Trophoblast cell (in vitro differentiated cells and primary cell): Measurements from ENCODE around the gene DHRS7.
"Not testable (repeated sequence)": the region's sequence is repeated elsewhere in the genome, so short reads cannot be mapped to it uniquely, and the experiment has no call there.

Source experiments
- DNase-seq, 2 donors: peaks; one replicate each; pipeline ENCODE4 v3.0.0-alpha.2; 2016
- H2AFZ ChIP-seq: 2 replicates; pipeline ENCODE4 v1.6.1; 2013; ENCODE audit warnings: low read length, moderate library complexity, mild to moderate bottlenecking; ENCODE audit not compliant: insufficient read depth, poor library complexity
- H2AK5ac ChIP-seq: 2 replicates; pipeline ENCODE4 v1.6.1; 2013; ENCODE audit warnings: mild to moderate bottlenecking, low read length
- H2BK120ac ChIP-seq: 2 replicates; pipeline ENCODE4 v1.6.1; 2013; ENCODE audit warnings: low read length, mild to moderate bottlenecking, moderate library complexity; ENCODE audit not compliant: insufficient read depth, poor library complexity
- H2BK12ac ChIP-seq: 2 replicates; pipeline ENCODE4 v1.6.1; 2013; ENCODE audit warnings: mild to moderate bottlenecking, low read length, moderate library complexity
- H2BK5ac ChIP-seq: 2 replicates; pipeline ENCODE4 v1.6.1; 2013; ENCODE audit warnings: low read length, low read depth, moderate library complexity, mild to moderate bottlenecking; ENCODE audit not compliant: poor library complexity
- H3K14ac ChIP-seq: 2 replicates; pipeline ENCODE4 v1.6.1; 2013; ENCODE audit warnings: mild to moderate bottlenecking, low read length
- H3K18ac ChIP-seq: 2 replicates; pipeline ENCODE4 v1.6.1; 2013; ENCODE audit warnings: mild to moderate bottlenecking, low read length
- H3K23ac ChIP-seq: 2 replicates; pipeline ENCODE4 v1.6.1; 2013; ENCODE audit warnings: low read length
- H3K27ac ChIP-seq: 2 replicates; pipeline ENCODE4 v1.5.1; 2013; ENCODE audit warnings: low read depth, mild to moderate bottlenecking, inconsistent platforms, low read length, moderate library complexity
- H3K27me3 ChIP-seq: 2 replicates; pipeline ENCODE4 v1.6.1; 2013; ENCODE audit warnings: inconsistent platforms, mild to moderate bottlenecking, low read length, moderate library complexity; ENCODE audit not compliant: insufficient read depth
- H3K36me3 ChIP-seq, 2 experiments: 1 replicate in 1 of 2; 2 replicates in 1 of 2; pipeline ENCODE4 v1.6.1; 2013; ENCODE audit warnings: low read length in 2 of 2, mild to moderate bottlenecking in 2 of 2, moderate library complexity in 1 of 2; ENCODE audit not compliant: insufficient read depth in 2 of 2, control insufficient read depth in 1 of 2
- H3K4ac ChIP-seq: 2 replicates; pipeline ENCODE4 v1.6.1; 2013; ENCODE audit warnings: low read depth, mild to moderate bottlenecking, low read length, moderate library complexity
- H3K4me1 ChIP-seq, 2 experiments: 1 replicate in 1 of 2; 2 replicates in 1 of 2; pipeline ENCODE4 v1.6.1; 2013; ENCODE audit warnings: low read length in 2 of 2, mild to moderate bottlenecking in 2 of 2, moderate library complexity in 1 of 2; ENCODE audit not compliant: insufficient read depth in 2 of 2, control insufficient read depth in 1 of 2
- H3K4me2 ChIP-seq: 2 replicates; pipeline ENCODE4 v1.6.1; 2013; ENCODE audit warnings: inconsistent platforms, mild to moderate bottlenecking, low read length, moderate library complexity
- H3K4me3 ChIP-seq: 2 replicates; pipeline ENCODE4 v1.5.1; 2013; ENCODE audit warnings: mild to moderate bottlenecking, low read depth, low read length, inconsistent platforms
- H3K79me1 ChIP-seq: one replicate; pipeline ENCODE4 v1.6.1; 2013; ENCODE audit warnings: low read length
- H3K79me2 ChIP-seq: 2 replicates; pipeline ENCODE4 v1.6.1; 2013; ENCODE audit warnings: low read length, mild to moderate bottlenecking; ENCODE audit not compliant: control insufficient read depth, insufficient read depth, poor library complexity
- H3K9ac ChIP-seq: 2 replicates; pipeline ENCODE4 v1.6.1; 2013; ENCODE audit warnings: mild to moderate bottlenecking, low read length
- H3K9me3 ChIP-seq: 2 replicates; pipeline ENCODE4 v1.6.1; 2013; ENCODE audit warnings: low read depth, mild to moderate bottlenecking, control low read depth, inconsistent platforms, low read length; ENCODE audit not compliant: insufficient read depth
- H4K12ac ChIP-seq: 2 replicates; pipeline ENCODE4 v1.6.1; 2013; ENCODE audit warnings: low read depth, mild to moderate bottlenecking, low read length, moderate library complexity
- H4K8ac ChIP-seq: 2 replicates; pipeline ENCODE4 v1.6.1; 2013; ENCODE audit warnings: low read depth, mild to moderate bottlenecking, low read length, moderate library complexity
- H4K91ac ChIP-seq: one replicate; pipeline ENCODE4 v1.6.1; 2013; ENCODE audit warnings: low read depth, mild to moderate bottlenecking, low read length, moderate library complexity
- WGBS: extraction: QIAGEN DNeasy Blood & Tissue Kit; methylation state at CpG from one replicate; pipeline ENCODE4 v1.1.7; 2013; ENCODE audit warnings: missing lambda C conversion rate; ENCODE audit not compliant: insufficient read length, insufficient coverage; ENCODE audit errors: extremely low coverage; 5-methylcytosine and 5-hydroxymethylcytosine counted together

DHRS7 gene

GRCh38 chr14:60099855-60100254, 65.3 kb downstream of the DHRS7 start:
- H4K12ac ChIP-seq, H3K4me3 ChIP-seq, H2AK5ac ChIP-seq, H3K23ac ChIP-seq, H3K9ac ChIP-seq, H3K27me3 ChIP-seq, H3K9me3 ChIP-seq, H3K4me1 ChIP-seq, H3K79me1 ChIP-seq, H4K8ac ChIP-seq, H3K18ac ChIP-seq, H3K79me2 ChIP-seq, H3K36me3 ChIP-seq, H3K14ac ChIP-seq, H2AFZ ChIP-seq, H2BK5ac ChIP-seq, H4K91ac ChIP-seq, H3K4me2 ChIP-seq, H3K27ac ChIP-seq, H2BK12ac ChIP-seq, DNase-seq: not testable (repeated sequence)
- WGBS = no CpG with 5 or more reads among the region's 7 CpGs
- Histone ChIP-seq H2BK120ac (peak overlapping the region; percentile 22), H3K4ac (peak overlapping the region; percentile 62)

- H4K12ac ChIP-seq = no peak overlapping the region
- WGBS = no CpG with 5 or more reads among the region's 6 CpGs
Measured at GRCh38 chr14:60097974-60098373, 67.2 kb downstream of the DHRS7 start.

GRCh38 chr14:60095781-60096450, 69.3 kb downstream of the DHRS7 start:
- H3K14ac ChIP-seq = no peak overlapping the region
- H2AFZ ChIP-seq = no peak overlapping the region
- H4K91ac ChIP-seq = no peak overlapping the region
- H3K36me3 ChIP-seq = peaks cover 4 to 5% of the 10 kb centered on the region in 2 experiments
- H3K9ac ChIP-seq = no peak overlapping the region
- no peak overlapping the region for H2BK12ac ChIP-seq
- no peak overlapping the region for H2BK5ac ChIP-seq
- H3K4ac ChIP-seq = peak overlapping the region; percentile 64
- H2BK120ac ChIP-seq = no peak overlapping the region
- H3K23ac ChIP-seq = no peak overlapping the region
- H3K27me3 ChIP-seq = no peaks in the 10 kb centered on the region
- no peak overlapping the region for H3K27ac ChIP-seq
- H3K4me3 ChIP-seq = no peak overlapping the region
- peaks cover 16% of the 10 kb centered on the region for H3K79me1 ChIP-seq
- H3K18ac ChIP-seq = no peak overlapping the region
- H3K4me2 ChIP-seq = no peak overlapping the region
- peaks cover 2 to 10% of the 10 kb centered on the region in 2 experiments for H3K4me1 ChIP-seq
- no peak overlapping the region for H4K12ac ChIP-seq
- H3K9me3 ChIP-seq = no peaks in the 10 kb centered on the region
- H4K8ac ChIP-seq = no peak overlapping the region
- peaks cover 15% of the 10 kb centered on the region for H3K79me2 ChIP-seq
- DNase-seq = no peak
- H2AK5ac ChIP-seq = no peak overlapping the region
- no CpG with 5 or more reads among the region's 3 CpGs for WGBS

More at GRCh38 chr14:60097974-60098373, 67.2 kb downstream of the DHRS7 start:
- peaks cover 5% of the 10 kb centered on the region for H3K79me2 ChIP-seq
- no peaks in the 10 kb centered on the region for H3K27me3 ChIP-seq
- no peak overlapping the region for H2AFZ ChIP-seq
- H2BK120ac ChIP-seq = no peak overlapping the region
- H3K4ac ChIP-seq = no peak overlapping the region
- no peak overlapping the region for H3K18ac ChIP-seq
- H3K4me1 ChIP-seq = peaks cover 2 to 10% of the 10 kb centered on the region in 2 experiments
- DNase-seq = peak in 1 of 2 donors; percentile 53
- H2BK12ac ChIP-seq = no peak overlapping the region
- H4K8ac ChIP-seq = no peak overlapping the region
- no peak overlapping the region for H3K4me3 ChIP-seq
- no peak overlapping the region for H2BK5ac ChIP-seq
- H4K91ac ChIP-seq = no peak overlapping the region
- H2AK5ac ChIP-seq = no peak overlapping the region
- H3K36me3 ChIP-seq = peaks cover 4 to 5% of the 10 kb centered on the region in 2 experiments
- no peak overlapping the region for H3K9ac ChIP-seq
- no peak overlapping the region for H3K14ac ChIP-seq
- H3K4me2 ChIP-seq = peak overlapping the region; percentile 31
- no peak overlapping the region for H3K23ac ChIP-seq
- H3K79me1 ChIP-seq = peaks cover 2% of the 10 kb centered on the region
- peak overlapping the region; percentile 49 for H3K27ac ChIP-seq
- H3K9me3 ChIP-seq = no peaks in the 10 kb centered on the region

GRCh38 chr14:60095231-60095630, 70.0 kb downstream of the DHRS7 start:
- Histone ChIP-seq H2BK12ac (no peak overlapping the region), H3K9me3 (no peaks in the 10 kb centered on the region), H2AFZ (no peak overlapping the region), H3K14ac (no peak overlapping the region), H2AK5ac (no peak overlapping the region), H3K79me2 (peaks cover 15% of the 10 kb centered on the region), H3K23ac (no peak overlapping the region), H3K36me3 (peaks cover 4 to 5% of the 10 kb centered on the region in 2 experiments), H3K9ac (no peak overlapping the region), H2BK120ac (no peak overlapping the region), H3K79me1 (peaks cover 16% of the 10 kb centered on the region), H4K8ac (no peak overlapping the region), H3K27me3 (no peaks in the 10 kb centered on the region), H3K4me2 (no peak overlapping the region), H2BK5ac (no peak overlapping the region), H4K12ac (no peak overlapping the region), H3K18ac (no peak overlapping the region), H4K91ac (no peak overlapping the region), H3K4me1 (peaks cover 2 to 10% of the 10 kb centered on the region in 2 experiments), H3K4me3 (no peak overlapping the region), H3K27ac (no peak overlapping the region), H3K4ac (peak overlapping the region; percentile 82)
- no peak for DNase-seq
